Body of pancreas (tissue), 4 donors: ENCODE measurements around the gene LMBRD2. TPM values are rescaled to one million over a fixed set of nuclear protein-coding genes. Genes with fewer than 3 reads are reported as not detected.

Experiments
- ATAC-seq: fragments of 150-250 bp; one replicate; pipeline ENCODE4 v1.9.1; 2016
- DNase-seq, 4 donors: peaks; one replicate each; pipeline ENCODE4 v3.0.0-alpha.2; 2019
- H3K27ac ChIP-seq, 4 donors: fragments of 200-600 bp; sonication (generic); 1 replicate in 3 of 4; 2 replicates in 1 of 4; pipeline versions ENCODE4 v1.5.1 to v1.6.1; 2016 to 2019; ENCODE audit warnings: mild to moderate bottlenecking in 1 of 4, mixed read lengths in 1 of 4, moderate library complexity in 1 of 4
- H3K27me3 ChIP-seq, 2 donors: fragments of 200-600 bp; sonication (generic); one replicate each; pipeline ENCODE4 v1.6.0; 2016; ENCODE audit warnings: mild to moderate bottlenecking in 1 of 2
- H3K36me3 ChIP-seq, 2 donors: fragments of 200-600 bp; sonication (generic); replicated peaks in 1 of 2; 2 replicates each; pipeline ENCODE4 v1.5.1; 2016; ENCODE audit warnings: low read depth in 2 of 2; ENCODE audit not compliant: insufficient read depth in 1 of 2
- H3K4me1 ChIP-seq: fragments of 200-600 bp; sonication (generic); one replicate; pipeline ENCODE4 v1.6.0; 2016
- H3K4me3 ChIP-seq, 2 donors: fragments of 200-600 bp; sonication (generic); 1 replicate in 1 of 2; 2 replicates in 1 of 2; pipeline ENCODE4 v1.5.1; 2016 to 2019
- H3K9me3 ChIP-seq, 3 donors: fragments of 200-600 bp; sonication (generic); 1 replicate in 2 of 3; 2 replicates in 1 of 3; pipeline ENCODE4 v1.5.1; 2016
- POLR2A ChIP-seq, 3 donors: fragments of 450-650 bp; IDR thresholded peaks; one replicate each; pipeline ENCODE4 v1.6.1; 2016; ENCODE audit warnings: antibody characterized with exemption in 3 of 3, mild to moderate bottlenecking in 2 of 3
- whole genome bisulfite sequencing, 2 donors: methylation state at CpG; one replicate each; pipeline ENCODE4 v1.1.5; 2017; 5-methylcytosine and 5-hydroxymethylcytosine counted together
- intact Hi-C: fragments of 100-400 bp; cut with DNase I; formaldehyde crosslinking; loops from one replicate; pipeline ENCODE4 v1.15.1; 2023
- total RNA-seq, 2 donors: library from RNA; depleted of rRNA; stranded (reverse); fragments of >200 nt; gene quantifications; one replicate each; pipeline ENCODE4 v1.1.0, GENCODE V29; 2016
- TF ChIP-seq, protein P1 (sequence below), 7 experiments: fragments of 450-650 bp in 4 of 7; fragments of 200-600 bp in 3 of 7; sonication (generic) in 3 of 7; IDR thresholded peaks; one replicate each; pipeline ENCODE4 v1.5.1; 2016 to 2019; ENCODE audit warnings: antibody characterized with exemption in 7 of 7

The LMBRD2 gene
- total RNA-seq, 2 donors from 2014 or later = 5.6 to 8.6 TPM

DNA sequence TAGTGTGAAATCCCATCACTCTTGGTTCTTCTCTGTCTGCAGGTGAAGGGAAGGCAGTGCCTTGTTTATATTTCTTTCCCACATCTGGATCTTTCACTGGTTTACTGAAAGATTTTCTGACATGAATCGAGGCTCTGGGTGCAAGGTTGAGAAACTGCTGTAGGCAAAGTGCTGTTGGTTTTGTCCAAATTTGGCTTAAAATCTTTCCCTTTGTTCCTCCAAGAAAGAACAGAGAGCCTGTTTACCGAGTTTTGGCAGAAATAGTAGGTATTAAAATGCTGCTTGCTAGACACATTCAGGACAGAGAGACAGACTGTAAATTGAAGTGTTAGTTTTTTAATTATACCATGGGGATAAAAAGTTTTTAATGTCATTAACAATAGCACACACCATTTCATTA is 21.7 kb upstream of the LMBRD2 start:
- H3K27me3 ChIP-seq = no peaks in the 10 kb centered on the region
- H3K4me1 ChIP-seq = no peaks in the 10 kb centered on the region
- no peaks in the 10 kb centered on the region for H3K9me3 ChIP-seq
- 72 to 84% methylated on average over 2 of the region's 2 CpGs for WGBS, 2 donors
- H3K36me3 ChIP-seq = peaks cover 0 to 5% of the 10 kb centered on the region in 2 donors
- TF ChIP-seq, protein P1, sequence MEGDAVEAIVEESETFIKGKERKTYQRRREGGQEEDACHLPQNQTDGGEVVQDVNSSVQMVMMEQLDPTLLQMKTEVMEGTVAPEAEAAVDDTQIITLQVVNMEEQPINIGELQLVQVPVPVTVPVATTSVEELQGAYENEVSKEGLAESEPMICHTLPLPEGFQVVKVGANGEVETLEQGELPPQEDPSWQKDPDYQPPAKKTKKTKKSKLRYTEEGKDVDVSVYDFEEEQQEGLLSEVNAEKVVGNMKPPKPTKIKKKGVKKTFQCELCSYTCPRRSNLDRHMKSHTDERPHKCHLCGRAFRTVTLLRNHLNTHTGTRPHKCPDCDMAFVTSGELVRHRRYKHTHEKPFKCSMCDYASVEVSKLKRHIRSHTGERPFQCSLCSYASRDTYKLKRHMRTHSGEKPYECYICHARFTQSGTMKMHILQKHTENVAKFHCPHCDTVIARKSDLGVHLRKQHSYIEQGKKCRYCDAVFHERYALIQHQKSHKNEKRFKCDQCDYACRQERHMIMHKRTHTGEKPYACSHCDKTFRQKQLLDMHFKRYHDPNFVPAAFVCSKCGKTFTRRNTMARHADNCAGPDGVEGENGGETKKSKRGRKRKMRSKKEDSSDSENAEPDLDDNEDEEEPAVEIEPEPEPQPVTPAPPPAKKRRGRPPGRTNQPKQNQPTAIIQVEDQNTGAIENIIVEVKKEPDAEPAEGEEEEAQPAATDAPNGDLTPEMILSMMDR (IDR thresholded peaks at IDR 0.05) = no peak
- no peak for TF ChIP-seq POLR2A (IDR thresholded peaks at IDR 0.05)
- H3K27ac ChIP-seq = no peak overlapping the region
- intact Hi-C loops = no loop called here
- ATAC-seq (no peak), DNase-seq (no peak)
- H3K4me3 ChIP-seq = no peak overlapping the region

DNA sequence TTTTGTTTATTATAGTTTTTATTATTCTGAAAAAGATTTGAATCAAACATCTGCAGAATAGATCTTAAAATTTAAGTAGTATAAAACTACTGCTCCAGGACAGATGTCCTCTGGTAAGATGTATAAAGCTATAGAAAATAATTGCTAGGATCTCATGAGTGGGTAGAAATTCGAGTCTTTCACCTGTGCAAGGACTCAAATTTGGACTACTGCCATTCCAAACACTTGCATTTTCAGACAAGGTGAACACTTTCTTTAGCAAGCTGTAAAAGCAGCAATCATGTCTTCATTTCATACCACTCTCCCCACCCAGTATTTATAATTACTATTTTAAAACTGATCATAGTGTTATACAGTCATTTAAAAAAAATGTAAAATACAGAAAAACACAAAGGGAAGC is 20.9 kb upstream of the LMBRD2 start:
- no peak overlapping the region for H3K4me3 ChIP-seq
- no peak overlapping the region for H3K27ac ChIP-seq
- ATAC-seq = no peak
- 16 to 21% methylated on average over 1 of the region's 1 CpG for WGBS, 2 donors
- intact Hi-C loops = no loop called here
- H3K27me3 ChIP-seq = no peaks in the 10 kb centered on the region
- no peaks in the 10 kb centered on the region for H3K4me1 ChIP-seq
- no peak for TF ChIP-seq POLR2A (IDR thresholded peaks at IDR 0.05)
- TF ChIP-seq, protein P1 (IDR thresholded peaks at IDR 0.05) = no peak
- no peaks in the 10 kb centered on the region for H3K9me3 ChIP-seq
- DNase-seq = no peak
- H3K36me3 ChIP-seq = peaks cover 0 to 5% of the 10 kb centered on the region in 2 donors

DNA sequence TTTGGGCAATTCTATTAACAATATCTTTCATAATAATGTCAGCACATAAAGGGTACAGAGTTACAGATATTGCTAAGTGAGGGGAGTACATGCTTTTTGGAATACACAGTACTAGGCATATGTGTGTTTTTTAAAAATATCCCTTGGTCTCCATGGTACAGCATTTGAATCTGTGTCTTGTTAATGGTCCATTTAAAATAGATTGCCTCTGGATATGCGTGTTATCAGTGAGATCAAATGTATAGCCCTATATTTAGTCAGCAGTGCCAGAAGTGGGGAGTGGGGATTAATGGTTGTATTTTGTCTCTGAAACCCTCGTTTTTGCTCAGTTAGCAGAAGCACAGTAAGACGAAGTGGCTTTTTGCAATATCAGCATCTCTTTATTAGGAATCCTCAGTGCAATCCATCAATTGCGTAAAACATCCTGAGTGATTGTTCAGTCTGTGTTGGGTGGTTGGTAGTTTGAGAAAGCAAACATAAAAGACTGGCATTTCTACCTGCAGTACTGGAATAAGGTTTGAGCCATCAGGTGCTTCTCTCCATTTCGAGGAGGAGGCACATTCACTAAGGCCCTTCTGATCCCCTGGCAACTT is 19.2 kb upstream of the LMBRD2 start:
- intact Hi-C loops = no loop called here
- DNase-seq = no peak

DNA sequence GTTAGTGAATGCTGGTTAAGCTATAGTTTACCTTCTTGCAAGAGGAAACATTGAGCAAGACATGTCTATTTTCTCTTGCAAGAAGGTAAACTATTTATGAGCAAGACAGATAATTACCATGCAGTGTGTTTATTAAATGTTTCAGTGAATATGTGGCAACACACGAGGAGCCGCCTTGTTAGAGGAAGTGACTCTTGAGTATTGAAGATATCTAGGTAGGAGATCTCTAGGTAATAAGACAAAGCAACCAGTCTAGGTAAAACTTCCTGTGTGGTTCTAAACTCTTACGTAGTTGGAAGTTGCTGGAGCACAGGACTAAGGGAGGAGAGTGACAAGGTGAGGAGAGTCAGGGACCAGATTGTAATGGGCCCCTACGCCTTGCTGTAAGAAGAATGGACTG is 17.1 kb upstream of the LMBRD2 start:
- H3K4me1 ChIP-seq = no peaks in the 10 kb centered on the region
- DNase-seq = no peak
- TF ChIP-seq POLR2A (IDR thresholded peaks at IDR 0.05) = no peak
- TF ChIP-seq, protein P1 (IDR thresholded peaks at IDR 0.05) = no peak
- H3K9me3 ChIP-seq = no peaks in the 10 kb centered on the region
- no peaks in the 10 kb centered on the region for H3K27me3 ChIP-seq
- intact Hi-C loops = no loop called here
- H3K36me3 ChIP-seq = peaks cover 0 to 9% of the 10 kb centered on the region in 2 donors
- no peak for ATAC-seq
- no peak overlapping the region for H3K4me3 ChIP-seq
- no peak overlapping the region for H3K27ac ChIP-seq
- 78 to 95% methylated on average over 4 of the region's 4 CpGs for WGBS, 2 donors

More for the DNA sequence above, 19.2 kb upstream of the LMBRD2 start:
- Histone ChIP-seq H3K27me3 (no peaks in the 10 kb centered on the region), H3K36me3 (peaks cover 0 to 7% of the 10 kb centered on the region in 2 donors), H3K4me1 (no peaks in the 10 kb centered on the region), H3K4me3 (no peak overlapping the region), H3K27ac (no peak overlapping the region), H3K9me3 (no peaks in the 10 kb centered on the region)
- TF ChIP-seq POLR2A (IDR thresholded peaks at IDR 0.05) = no peak
- TF ChIP-seq, protein P1 (IDR thresholded peaks at IDR 0.05) = no peak
- 83 to 86% methylated on average over 5 of the region's 5 CpGs for WGBS, 2 donors
- no peak for ATAC-seq

DNA sequence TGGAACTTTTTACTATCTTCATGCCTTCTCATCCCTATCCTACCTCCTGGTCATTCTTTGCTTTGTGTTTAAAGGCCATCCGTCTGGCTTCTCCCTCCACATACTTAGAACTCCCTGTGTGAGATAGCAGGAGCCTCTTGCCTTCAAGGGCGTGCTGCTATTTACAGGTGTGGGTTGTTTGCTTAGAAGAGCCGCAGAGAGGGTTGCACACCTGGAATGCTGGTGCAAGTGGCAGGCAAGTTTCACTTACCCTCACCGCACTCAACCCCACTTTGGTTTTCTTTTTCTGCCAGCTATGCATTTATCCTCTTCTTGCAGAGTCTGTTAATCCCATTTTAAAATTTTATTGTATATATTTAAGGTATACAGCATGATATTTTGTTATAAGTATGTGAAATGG is 12.8 kb upstream of the LMBRD2 start:
- TF ChIP-seq, protein P1 (IDR thresholded peaks at IDR 0.05) = no peak
- TF ChIP-seq POLR2A (IDR thresholded peaks at IDR 0.05) = no peak
- H3K27me3 ChIP-seq = no peaks in the 10 kb centered on the region
- ATAC-seq (no peak), DNase-seq (no peak)
- H3K4me3 ChIP-seq = no peak overlapping the region
- H3K27ac ChIP-seq = no peak overlapping the region
- no peaks in the 10 kb centered on the region for H3K4me1 ChIP-seq
- WGBS, 2 donors = 84 to 95% methylated on average over 4 of the region's 4 CpGs
- H3K36me3 ChIP-seq = peaks cover 0 to 6% of the 10 kb centered on the region in 2 donors
- H3K9me3 ChIP-seq = no peaks in the 10 kb centered on the region
- intact Hi-C loops = no loop called here
